Head of caudate nucleus (tissue), 42 donors: ENCODE results near the gene CRABP2.

Source experiments
- DNase-seq, 42 donors: peaks; one replicate each; pipeline versions ENCODE4 v3.0.0 to v3.0.0-alpha.2; 2020 to 2021; ENCODE audit warnings: mixed read lengths in 7 of 42
- intact Hi-C: fragments of 100-400 bp; cut with DNase I; formaldehyde crosslinking; loops from one replicate; pipeline ENCODE4 v1.15.0; 2022

Gene CRABP2

DNA sequence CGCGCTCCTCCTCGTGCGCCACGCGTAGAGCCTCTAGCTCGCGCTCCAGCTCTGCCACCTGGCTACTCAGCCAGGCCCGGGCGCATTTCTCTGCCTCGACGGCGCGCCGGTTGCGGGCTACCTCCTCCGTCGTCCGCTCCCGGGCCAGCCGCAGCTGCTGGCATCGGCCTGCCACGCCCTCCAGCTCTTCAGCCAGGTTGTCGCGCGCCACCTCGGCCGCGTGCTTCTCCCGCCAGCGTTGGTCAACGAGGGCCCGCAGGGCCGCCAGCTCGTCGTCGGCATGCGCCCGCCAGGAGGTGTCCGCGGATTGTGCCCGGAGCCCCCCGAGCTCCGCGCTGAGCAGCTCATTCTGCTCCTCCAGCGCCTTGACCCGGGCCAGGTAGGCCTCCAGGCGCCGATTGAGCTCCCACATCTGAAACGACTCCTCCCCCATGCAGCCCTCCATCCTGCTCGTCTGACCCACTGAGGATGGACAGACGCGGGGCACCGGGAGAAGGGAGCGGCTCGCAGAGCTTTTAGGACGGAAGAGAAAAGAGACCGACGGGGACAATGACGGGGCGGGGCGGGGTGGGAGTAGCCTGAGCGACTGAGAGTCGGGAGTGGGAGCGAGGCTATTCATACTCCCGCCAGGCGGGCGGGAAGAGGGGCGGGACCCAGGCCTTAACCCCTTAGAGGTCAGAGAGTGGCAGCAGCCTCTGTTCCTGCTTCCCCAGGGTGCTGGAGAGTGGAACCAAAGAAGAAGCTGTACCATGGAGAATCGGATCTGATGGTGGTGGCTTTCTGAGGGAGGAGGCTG is 28.4 kb downstream of the CRABP2 start, which contains the start of gene NES:
Gene NES, minus strand, starts transcription at position 588 of the 796 bp plus-strand sequence. Its CDS starts 143 bp downstream, at position 445.
- intact Hi-C loops, result no loop called here
- peak in 40 of 42 donors; percentile 45 to 90 (median 67) for DNase-seq

DNA sequence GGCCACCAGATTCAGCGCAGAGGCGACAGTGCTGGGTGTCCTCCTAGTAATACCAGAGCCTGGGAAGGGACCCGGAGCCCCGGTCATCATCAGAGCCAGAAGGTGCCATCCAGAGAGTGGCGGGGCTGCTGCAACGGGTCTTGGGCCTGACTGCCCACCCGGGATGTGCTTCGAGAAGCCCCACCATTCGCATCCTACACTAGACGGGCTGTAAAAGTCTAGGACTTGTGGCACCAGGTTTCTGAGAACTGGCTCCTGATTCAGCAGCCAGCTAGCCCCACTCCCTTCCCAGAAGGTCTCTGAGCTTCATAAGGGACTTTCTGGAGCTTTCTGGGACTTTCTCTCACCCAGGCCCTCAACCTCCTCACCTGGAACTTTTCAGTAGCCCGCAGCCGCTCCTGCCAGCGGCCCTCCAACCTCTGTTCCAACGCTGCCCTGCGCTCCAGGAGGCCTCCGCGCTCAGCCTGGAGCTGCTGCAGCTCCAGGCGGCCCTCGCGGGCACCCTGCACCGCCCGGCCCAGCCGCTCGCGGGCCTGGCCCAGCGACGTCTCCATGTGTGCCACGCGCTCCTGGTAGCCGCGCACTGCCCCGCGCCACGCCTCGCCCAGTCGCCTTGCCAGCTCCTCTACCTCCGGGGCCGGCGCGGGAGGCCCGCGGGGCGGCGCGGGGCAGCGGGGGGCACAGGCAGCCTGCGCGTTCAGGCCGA is 29.1 kb downstream of the CRABP2 start:
- intact Hi-C loops, result no loop called here
- DNase-seq, result no peak

- peak in 1 of 42 donors; percentile 63 for DNase-seq
Measured at GRCh38 chr1:156675210-156676113, 29.9 kb downstream of the CRABP2 start.

DNA sequence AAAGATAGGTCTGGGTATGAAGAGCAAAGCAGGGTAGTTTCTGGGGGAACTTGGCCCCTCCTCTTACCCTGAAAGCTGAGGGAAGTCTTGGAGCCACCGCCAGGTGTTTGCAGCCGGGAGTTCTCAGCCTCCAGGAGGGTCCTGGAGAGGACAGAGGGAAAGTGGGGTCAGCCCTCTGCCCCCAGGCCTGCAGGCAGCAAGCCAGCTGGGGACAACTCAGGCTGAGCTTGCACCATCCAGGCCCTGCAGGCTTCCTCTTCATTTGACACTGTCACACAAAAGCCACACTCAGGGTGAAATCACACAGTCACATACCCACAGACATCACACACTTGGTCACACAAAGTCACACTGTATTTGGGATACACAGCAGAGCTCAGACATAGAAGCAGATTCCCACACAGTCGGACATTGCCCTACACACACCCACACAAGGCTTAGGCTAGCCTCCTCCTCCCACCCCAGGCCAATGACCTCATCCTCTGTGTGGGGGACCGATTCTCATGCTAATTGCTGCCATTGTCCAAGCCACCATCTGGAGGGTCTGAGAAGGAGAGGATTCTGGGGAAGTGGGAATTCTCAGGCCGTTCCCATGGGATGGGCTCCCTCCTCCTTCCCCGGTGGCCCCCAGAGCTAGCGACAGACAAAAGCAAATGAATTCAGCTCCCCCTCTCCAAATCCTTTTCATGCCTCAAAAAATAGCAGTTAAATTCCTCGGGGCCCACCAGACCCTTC is 31.8 kb downstream of the CRABP2 start:
- intact Hi-C loops, result no loop called here
- peak in 35 of 42 donors; percentile 28 to 86 (median 64) for DNase-seq

More at GRCh38 chr1:156675210-156676113, 29.9 kb downstream of the CRABP2 start:
- intact Hi-C loops, result no loop called here

- intact Hi-C loops, result no loop called here
- DNase-seq, result no peak
Measured at GRCh38 chr1:156671804-156672203, 33.6 kb downstream of the CRABP2 start.

DNA sequence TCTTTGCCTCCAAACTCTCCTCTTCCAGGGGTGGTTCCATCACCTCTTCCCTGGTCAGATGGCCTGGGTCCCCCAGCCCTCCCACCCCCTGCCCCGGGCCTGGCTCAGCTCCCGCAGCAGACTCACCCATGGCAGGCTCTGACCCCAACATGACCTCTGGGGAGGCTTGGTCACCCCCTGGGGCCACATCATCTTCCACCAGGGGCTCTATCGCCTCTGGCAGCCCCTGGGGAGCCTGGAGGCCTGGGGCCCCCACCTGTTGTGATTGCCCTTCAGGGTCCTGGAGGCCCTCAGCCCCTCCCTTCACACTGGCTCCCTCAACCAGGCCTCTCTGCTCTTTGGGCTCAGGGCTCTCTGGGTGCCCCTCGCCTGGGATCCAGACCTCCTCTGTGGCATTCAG is 34.6 kb downstream of the CRABP2 start:
- intact Hi-C loops, result no loop called here
- no peak for DNase-seq

GRCh38 chr1:156670359-156670758 is 35.0 kb downstream of the CRABP2 start:
- no peak for DNase-seq
- intact Hi-C loops, result no loop called here

- intact Hi-C loops, result no loop called here
- DNase-seq, result no peak
Measured at GRCh38 chr1:156669794-156670193, 35.6 kb downstream of the CRABP2 start.

GRCh38 chr1:156668801-156669637 is 36.4 kb downstream of the CRABP2 start:
- no peak for DNase-seq

GRCh38 chr1:156667968-156668709 is 37.2 kb downstream of the CRABP2 start:
- no peak for DNase-seq
- intact Hi-C loops, result no loop called here

More at GRCh38 chr1:156668801-156669637, 36.4 kb downstream of the CRABP2 start:
- intact Hi-C loops, result no loop called here

- intact Hi-C loops, result no loop called here
- DNase-seq, result no peak
Measured at GRCh38 chr1:156667610-156667967, 37.8 kb downstream of the CRABP2 start.

DNA sequence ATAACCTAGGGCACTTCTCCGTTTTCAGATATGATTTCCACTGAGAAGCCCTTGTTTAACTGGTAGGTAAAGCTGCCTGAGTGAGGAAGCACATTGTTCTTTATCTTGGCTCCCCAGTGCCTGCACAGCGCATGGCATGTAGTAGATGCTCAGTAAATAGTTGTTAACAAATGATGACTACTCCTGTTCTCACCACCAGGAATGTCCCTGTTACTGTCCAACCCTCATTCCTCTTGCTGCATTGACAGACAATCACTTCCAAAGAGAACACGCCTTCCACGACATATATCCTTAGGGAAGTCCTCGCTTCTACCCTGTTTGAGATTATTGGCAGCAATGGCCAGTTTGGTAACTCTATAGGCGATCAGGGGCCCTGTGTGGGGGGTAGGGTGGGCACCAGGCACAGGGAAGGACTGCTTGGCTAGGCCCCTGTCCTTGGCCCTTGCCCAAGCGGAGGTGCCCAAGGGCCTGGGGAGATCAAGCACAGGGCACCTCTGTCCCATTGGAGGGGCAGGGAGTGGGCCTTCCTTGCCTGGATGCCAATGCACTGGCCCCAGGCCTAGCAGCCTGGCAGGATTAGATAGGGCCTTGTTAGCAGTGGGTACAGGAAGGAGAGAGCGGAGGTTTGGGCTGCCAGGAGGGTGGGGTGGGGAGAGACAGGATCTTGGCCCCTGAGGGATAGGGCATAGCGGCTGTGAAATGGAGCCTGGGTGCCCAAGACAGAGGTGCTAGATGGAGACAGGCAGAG is 38.3 kb downstream of the CRABP2 start:
- intact Hi-C loops, result no loop called here
- no peak for DNase-seq

GRCh38 chr1:156665539-156665938 is 39.8 kb downstream of the CRABP2 start:
- intact Hi-C loops, result no loop called here
- DNase-seq, result no peak

DNA sequence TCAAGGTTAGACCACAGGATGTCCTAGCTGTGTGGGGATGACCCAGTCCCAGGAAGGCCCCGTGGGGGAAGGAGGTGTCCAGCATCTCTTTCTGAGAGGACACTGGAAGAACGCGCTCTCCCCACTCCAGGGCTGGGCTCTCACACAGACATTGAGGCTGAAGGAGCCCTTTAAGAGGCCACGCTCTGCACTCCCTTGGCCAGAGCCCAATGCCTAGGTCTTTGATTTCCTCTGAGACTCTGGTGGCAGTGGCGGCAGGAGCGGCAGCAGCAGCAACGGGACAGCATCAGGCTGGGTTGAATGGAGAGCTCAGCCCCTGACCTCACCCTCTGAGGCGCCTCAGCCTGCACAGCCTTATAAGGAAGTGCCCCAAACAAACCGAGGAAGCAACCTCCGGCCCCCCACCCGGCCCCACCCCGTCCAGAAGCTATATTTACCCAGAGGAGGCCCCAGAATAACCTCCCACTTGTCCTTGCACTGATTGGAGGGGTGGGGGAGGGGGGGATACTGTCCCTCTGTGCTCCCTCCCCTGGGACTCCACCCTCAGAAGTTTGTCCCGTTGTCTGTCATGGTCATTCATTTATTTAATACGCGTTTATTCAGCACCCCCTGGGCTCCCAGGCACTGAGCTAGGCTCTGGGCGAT is 40.5 kb downstream of the CRABP2 start:
- peak in 15 of 42 donors; percentile 28 to 72 (median 42) for DNase-seq
- intact Hi-C loops, result no loop called here

- intact Hi-C loops, result no loop called here
- DNase-seq, result peak in 8 of 42 donors; percentile 39 to 65 (median 60)
Measured at GRCh38 chr1:156664046-156664766, 41.2 kb downstream of the CRABP2 start.
